Neural progenitor cell (in vitro differentiated cells): ENCODE measurements around the gene BRD7. TPM values are rescaled to one million over a fixed set of nuclear protein-coding genes. Genes with fewer than 3 reads are reported as not detected.

ENCODE experiments used
- DNase-seq: peaks from one replicate; pipeline ENCODE4 v3.0.0-alpha.2; 2016; ENCODE audit warnings: low spot score
- H2AFZ ChIP-seq: fragments of 200-600 bp; sonication (generic); replicated peaks from 2 replicates; pipeline ENCODE4 v1.6.1; 2016; ENCODE audit warnings: antibody characterized with exemption
- H3F3A ChIP-seq: fragments of 200-600 bp; sonication (generic); 2 replicates; pipeline ENCODE4 v1.6.1; 2016; ENCODE audit warnings: antibody characterized with exemption, low read depth
- H3K27ac ChIP-seq: fragments of 200-600 bp; sonication (generic); 2 replicates; pipeline ENCODE4 v1.5.1; 2016; ENCODE audit warnings: mild to moderate bottlenecking
- H3K27me3 ChIP-seq: fragments of 200-600 bp; sonication (generic); 2 replicates; pipeline ENCODE4 v1.6.1; 2016; ENCODE audit warnings: mild to moderate bottlenecking, moderate library complexity
- H3K36me3 ChIP-seq: fragments of 200-600 bp; sonication (generic); 2 replicates; pipeline ENCODE4 v1.5.1; 2016
- H3K4me1 ChIP-seq: fragments of 200-600 bp; sonication (generic); 2 replicates; pipeline ENCODE4 v1.6.1; 2016; ENCODE audit warnings: mixed run types
- H3K4me2 ChIP-seq: fragments of 200-600 bp; sonication (generic); 2 replicates; pipeline ENCODE4 v1.6.1; 2016
- H3K4me3 ChIP-seq: fragments of 200-600 bp; sonication (generic); 2 replicates; pipeline ENCODE4 v1.5.1; 2016
- H3K79me2 ChIP-seq: fragments of 200-600 bp; sonication (generic); 2 replicates; pipeline ENCODE4 v1.6.1; 2016; ENCODE audit warnings: low read depth
- H3K9ac ChIP-seq: fragments of 200-600 bp; sonication (generic); 2 replicates; pipeline ENCODE4 v1.6.1; 2016
- H3K9me3 ChIP-seq: fragments of 200-600 bp; sonication (generic); 2 replicates; pipeline ENCODE4 v1.5.1; 2016; ENCODE audit warnings: low read depth
- H4K20me1 ChIP-seq: fragments of 200-600 bp; sonication (generic); 2 replicates; pipeline ENCODE4 v1.6.1; 2016; ENCODE audit warnings: low read depth
- H3K27ac Mint-ChIP-seq: 3 replicates; pipeline ENCODE4 v1.8.0; 2021; ENCODE audit warnings: mixed read lengths
- H3K27me3 Mint-ChIP-seq: 2 replicates; pipeline ENCODE4 v1.8.0; 2022; ENCODE audit warnings: low read depth, mild to moderate bottlenecking, inconsistent platforms, moderate library complexity, mixed read lengths; ENCODE audit not compliant: insufficient read depth
- H3K36me3 Mint-ChIP-seq: 3 replicates; pipeline ENCODE4 v1.8.0; 2021; ENCODE audit warnings: mixed read lengths
- H3K4me1 Mint-ChIP-seq: 3 replicates; pipeline ENCODE4 v1.8.0; 2021; ENCODE audit warnings: mixed read lengths
- H3K4me3 Mint-ChIP-seq: 3 replicates; pipeline ENCODE4 v1.8.0; 2021; ENCODE audit warnings: mild to moderate bottlenecking, moderate library complexity, mixed read lengths
- H3K9me3 Mint-ChIP-seq: 3 replicates; pipeline ENCODE4 v1.8.0; 2020; ENCODE audit warnings: mixed read lengths
- EZH2 ChIP-seq: fragments of 200-600 bp; sonication (generic); IDR thresholded peaks from 2 replicates; pipeline ENCODE4 v1.6.1; 2017; ENCODE audit warnings: antibody characterized with exemption, mild to moderate bottlenecking, moderate library complexity
- EZH2phosphoT487 ChIP-seq: fragments of 200-600 bp; sonication (generic); IDR thresholded peaks from 2 replicates; pipeline ENCODE4 v1.6.1; 2017; ENCODE audit warnings: antibody characterized with exemption
- total RNA-seq: library from RNA; depleted of rRNA; stranded (reverse); fragments of >200 nt; gene quantifications from 2 replicates; pipeline ENCODE4 v1.2.3, GENCODE V29; 2015; ENCODE audit warnings: low replicate concordance
- TF ChIP-seq, protein P1 (sequence below): fragments of 200-600 bp; sonication (generic); IDR thresholded peaks from 2 replicates; pipeline ENCODE4 v1.5.1; 2017; ENCODE audit warnings: antibody characterized with exemption, mild to moderate bottlenecking

Gene BRD7
- total RNA-seq, 1 donor from 2014 or later = 164 TPM

- peak overlapping the region; percentile 2 for H3K27ac Mint-ChIP-seq
- H4K20me1 ChIP-seq = no peaks in the 10 kb centered on the region
- H3K4me3 ChIP-seq = no peak overlapping the region
- H3K4me1 ChIP-seq = no peaks in the 10 kb centered on the region
- no peak overlapping the region for H3K9ac ChIP-seq
- H3K79me2 ChIP-seq = no peaks in the 10 kb centered on the region
- no peak overlapping the region for H3K4me2 ChIP-seq
- TF ChIP-seq EZH2phosphoT487 (no peak), EZH2 (no peak)
- TF ChIP-seq, protein P1, sequence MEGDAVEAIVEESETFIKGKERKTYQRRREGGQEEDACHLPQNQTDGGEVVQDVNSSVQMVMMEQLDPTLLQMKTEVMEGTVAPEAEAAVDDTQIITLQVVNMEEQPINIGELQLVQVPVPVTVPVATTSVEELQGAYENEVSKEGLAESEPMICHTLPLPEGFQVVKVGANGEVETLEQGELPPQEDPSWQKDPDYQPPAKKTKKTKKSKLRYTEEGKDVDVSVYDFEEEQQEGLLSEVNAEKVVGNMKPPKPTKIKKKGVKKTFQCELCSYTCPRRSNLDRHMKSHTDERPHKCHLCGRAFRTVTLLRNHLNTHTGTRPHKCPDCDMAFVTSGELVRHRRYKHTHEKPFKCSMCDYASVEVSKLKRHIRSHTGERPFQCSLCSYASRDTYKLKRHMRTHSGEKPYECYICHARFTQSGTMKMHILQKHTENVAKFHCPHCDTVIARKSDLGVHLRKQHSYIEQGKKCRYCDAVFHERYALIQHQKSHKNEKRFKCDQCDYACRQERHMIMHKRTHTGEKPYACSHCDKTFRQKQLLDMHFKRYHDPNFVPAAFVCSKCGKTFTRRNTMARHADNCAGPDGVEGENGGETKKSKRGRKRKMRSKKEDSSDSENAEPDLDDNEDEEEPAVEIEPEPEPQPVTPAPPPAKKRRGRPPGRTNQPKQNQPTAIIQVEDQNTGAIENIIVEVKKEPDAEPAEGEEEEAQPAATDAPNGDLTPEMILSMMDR = no peak
- no peak overlapping the region for H3K4me3 Mint-ChIP-seq
- H3K36me3 Mint-ChIP-seq = no peaks in the 10 kb centered on the region
- no peaks in the 10 kb centered on the region for H3K36me3 ChIP-seq
- H3K9me3 ChIP-seq = no peaks in the 10 kb centered on the region
- H3K27ac ChIP-seq = no peak overlapping the region
- no peak for DNase-seq
- no peaks in the 10 kb centered on the region for H3K4me1 Mint-ChIP-seq
- peaks cover 4% of the 10 kb centered on the region for H3K27me3 Mint-ChIP-seq
- no peaks in the 10 kb centered on the region for H3K27me3 ChIP-seq
- no peak overlapping the region for H2AFZ ChIP-seq
- no peaks in the 10 kb centered on the region for H3F3A ChIP-seq
- peaks cover 2% of the 10 kb centered on the region for H3K9me3 Mint-ChIP-seq
Observed at GRCh38 chr16:50273888-50274325, 94.9 kb downstream of the BRD7 start.

DNA sequence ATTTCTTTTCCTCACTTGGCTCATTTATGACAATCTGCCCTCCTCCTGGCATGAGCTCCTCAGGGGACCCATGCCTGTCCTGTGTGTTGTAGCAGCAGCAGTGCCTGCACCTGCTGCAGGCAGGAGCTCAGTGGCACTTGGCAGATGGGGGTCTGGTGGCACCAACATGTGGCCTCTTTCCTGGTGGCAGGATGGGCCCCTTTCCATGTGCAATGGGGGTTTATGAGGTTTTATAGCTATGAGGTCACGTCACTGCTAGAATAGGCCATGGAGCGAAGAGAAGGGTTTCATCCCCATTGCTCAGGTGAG lies 95.5 kb downstream of the BRD7 start:
- Mint-ChIP-seq H3K27me3 (peaks cover 4% of the 10 kb centered on the region), H3K9me3 (peaks cover 2% of the 10 kb centered on the region), H3K4me1 (no peaks in the 10 kb centered on the region), H3K4me3 (no peak overlapping the region), H3K27ac (no peak overlapping the region), H3K36me3 (no peaks in the 10 kb centered on the region)
- H3K36me3 ChIP-seq = no peaks in the 10 kb centered on the region
- no peaks in the 10 kb centered on the region for H3K4me1 ChIP-seq
- H3K9me3 ChIP-seq = no peaks in the 10 kb centered on the region
- TF ChIP-seq, protein P1 = no peak
- TF ChIP-seq EZH2 (no peak), EZH2phosphoT487 (no peak)
- H3K27me3 ChIP-seq = no peaks in the 10 kb centered on the region
- H3K4me3 ChIP-seq = no peak overlapping the region
- H3K9ac ChIP-seq = no peak overlapping the region
- no peak for DNase-seq
- H3F3A ChIP-seq = no peaks in the 10 kb centered on the region
- H3K4me2 ChIP-seq = no peak overlapping the region
- no peak overlapping the region for H2AFZ ChIP-seq
- H3K27ac ChIP-seq = no peak overlapping the region
- H4K20me1 ChIP-seq = no peaks in the 10 kb centered on the region
- H3K79me2 ChIP-seq = no peaks in the 10 kb centered on the region

DNA sequence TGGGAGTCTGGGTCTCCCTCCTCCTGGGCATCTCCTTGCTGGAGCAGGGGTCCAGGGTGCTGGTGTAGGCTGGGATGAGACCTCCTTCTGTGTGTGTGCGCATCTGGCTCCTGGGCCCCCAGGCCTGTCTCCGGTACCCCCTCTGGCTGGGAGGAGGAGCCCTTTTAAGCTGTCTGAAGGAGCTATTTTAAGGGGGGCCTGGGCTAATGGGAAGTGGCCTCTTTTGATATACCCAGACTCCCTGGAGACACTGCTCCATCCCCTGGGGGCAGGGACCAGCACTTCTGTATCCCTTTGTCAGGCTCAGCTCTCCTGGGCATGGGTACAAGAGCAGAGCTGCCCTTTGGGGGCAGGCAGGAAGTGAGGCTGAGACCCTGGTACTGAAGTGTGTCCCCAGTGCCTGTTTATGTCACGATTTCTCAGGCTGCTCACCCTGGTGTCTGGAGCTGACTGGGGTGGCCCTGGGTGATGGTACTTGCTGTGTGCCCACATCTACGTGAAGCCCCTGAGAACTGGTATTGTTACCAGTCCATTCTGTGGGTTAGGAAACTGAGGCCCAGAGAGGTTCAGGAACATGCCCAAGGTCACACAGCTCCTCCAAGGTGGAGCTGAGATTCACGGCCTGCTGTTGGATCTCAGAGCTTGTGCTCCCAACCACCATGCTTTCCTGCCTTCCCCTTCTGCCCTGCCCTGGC lies 96.0 kb downstream of the BRD7 start:
- no peak overlapping the region for H2AFZ ChIP-seq
- H3K9me3 Mint-ChIP-seq = peaks cover 2% of the 10 kb centered on the region
- H3K4me3 Mint-ChIP-seq = no peak overlapping the region
- no peaks in the 10 kb centered on the region for H3K36me3 ChIP-seq
- no peak overlapping the region for H3K4me2 ChIP-seq
- no peak overlapping the region for H3K27ac ChIP-seq
- TF ChIP-seq EZH2phosphoT487 (no peak), EZH2 (no peak)
- TF ChIP-seq, protein P1 = no peak
- no peaks in the 10 kb centered on the region for H3K79me2 ChIP-seq
- H3K4me1 Mint-ChIP-seq = no peaks in the 10 kb centered on the region
- no peaks in the 10 kb centered on the region for H3F3A ChIP-seq
- no peaks in the 10 kb centered on the region for H3K4me1 ChIP-seq
- no peak for DNase-seq
- no peaks in the 10 kb centered on the region for H4K20me1 ChIP-seq
- H3K27me3 ChIP-seq = no peaks in the 10 kb centered on the region
- H3K9me3 ChIP-seq = no peaks in the 10 kb centered on the region
- H3K36me3 Mint-ChIP-seq = no peaks in the 10 kb centered on the region
- peaks cover 4% of the 10 kb centered on the region for H3K27me3 Mint-ChIP-seq
- H3K9ac ChIP-seq = no peak overlapping the region
- no peak overlapping the region for H3K4me3 ChIP-seq
- H3K27ac Mint-ChIP-seq = no peak overlapping the region
